GM12878 (cell line): ENCODE results near the gene GSK3A. TPM values are rescaled to one million over a fixed set of nuclear protein-coding genes. Genes with fewer than 3 reads are reported as not detected.

Source experiments
- ATAC-seq: fragments of 200-7000 bp; cut with Tn5 transposase; 3 replicates; pipeline ENCODE4 v1.9.1; 2020; ENCODE audit warnings: mild to moderate bottlenecking, moderate library complexity
- BruUV-seq: library from RNA; stranded (reverse); fragments of 400-500 nt; replicated peaks from 2 replicates; lab custom pipeline; 2021; lab: Mats Ljungman, UMichigan
- CTCF ChIA-PET: fragments of 300-600 bp; sonication (Branson Sonifier 250); formaldehyde crosslinking; extraction: SDS; loops from one replicate; lab custom pipeline; 2021; ENCODE audit warnings: inconsistent platforms; lab: Yijun Ruan, JAX
- POLR2A ChIA-PET: fragments of 350-600 bp; formaldehyde crosslinking; extraction: SDS; loops from one replicate; lab custom pipeline; 2021; ENCODE audit warnings: inconsistent platforms; lab: Charles Lee
- RAD21 ChIA-PET: fragments of 300-600 bp; sonication (Branson Sonifier 250); formaldehyde crosslinking; loops from one replicate; lab custom pipeline; 2023; ENCODE audit warnings: antibody characterized with exemption; ENCODE audit not compliant: unreplicated experiment; lab: Charles Lee
- SMC1A ChIA-PET: fragments of 300-600 bp; sonication (Branson Sonifier 250); formaldehyde crosslinking; loops from one replicate; lab custom pipeline; 2023; ENCODE audit not compliant: unreplicated experiment, uncharacterized antibody; lab: Charles Lee
- DNase-seq: peaks from one replicate; pipeline ENCODE4 v3.0.0-alpha.2; 2011; ENCODE audit warnings: low read depth, low spot score
- FAIRE-seq: peaks from 3 replicates; lab custom pipeline; 2011; peaks lifted over from hg19 to GRCh38; lab: Jason Lieb, UNC
- H2AFZ ChIP-seq: 2 replicates; pipeline ENCODE4 v1.6.0; 2011; ENCODE audit warnings: low read depth, low read length, control low read depth; ENCODE audit not compliant: control insufficient read depth
- H3K27ac ChIP-seq: 2 replicates; pipeline ENCODE4 v1.5.1; 2011; ENCODE audit warnings: control low read depth; ENCODE audit not compliant: control insufficient read depth, insufficient read depth
- H3K27me3 ChIP-seq, 2 experiments: replicated peaks in 1 of 2; 2 replicates each; pipeline versions ENCODE4 v1.6.0 to v1.6.1; 2011; ENCODE audit warnings: low read length in 1 of 2; ENCODE audit not compliant: control insufficient read depth in 2 of 2, insufficient read depth in 2 of 2
- H3K36me3 ChIP-seq, 2 experiments: 2 replicates each; pipeline ENCODE4 v1.5.1; 2011; ENCODE audit warnings: low read length in 1 of 2; ENCODE audit not compliant: control insufficient read depth in 2 of 2, insufficient read depth in 2 of 2
- H3K4me1 ChIP-seq: 2 replicates; pipeline ENCODE4 v1.6.1; 2011; ENCODE audit warnings: mild to moderate bottlenecking, low read length, moderate library complexity, mixed read lengths; ENCODE audit not compliant: control insufficient read depth, insufficient read depth
- H3K4me2 ChIP-seq: 2 replicates; pipeline ENCODE4 v1.6.0; 2011; ENCODE audit warnings: control low read depth; ENCODE audit not compliant: control insufficient read depth, insufficient read depth
- H3K4me3 ChIP-seq: fragments of 200-600 bp; sonication (generic); 2 replicates; pipeline ENCODE4 v1.5.1; 2016
- H3K79me2 ChIP-seq: 2 replicates; pipeline ENCODE4 v1.6.0; 2011; ENCODE audit warnings: low read length; ENCODE audit not compliant: control insufficient read depth, insufficient read depth
- H3K9ac ChIP-seq: 2 replicates; pipeline ENCODE4 v1.8.0; 2011; ENCODE audit warnings: low read length, control low read depth, mixed read lengths; ENCODE audit not compliant: control insufficient read depth, insufficient read depth
- H3K9me3 ChIP-seq: replicated peaks from 3 replicates; pipeline ENCODE4 v1.5.1; 2011; ENCODE audit warnings: mild to moderate bottlenecking, low read length; ENCODE audit not compliant: control insufficient read depth, insufficient read depth
- H4K20me1 ChIP-seq: 2 replicates; pipeline ENCODE4 v1.6.0; 2011; ENCODE audit not compliant: control insufficient read depth, insufficient read depth
- BACH1 ChIP-seq: fragments of 450-650 bp; IDR thresholded peaks from 2 replicates; pipeline ENCODE4 v1.6.1; 2017; ENCODE audit warnings: mild to moderate bottlenecking, borderline replicate concordance
- BCL11A ChIP-seq: IDR thresholded peaks from 2 replicates; pipeline ENCODE4 v1.6.1; 2011; ENCODE audit warnings: low read depth, low read length
- BMI1 ChIP-seq: fragments of 450-650 bp; IDR thresholded peaks from 2 replicates; pipeline ENCODE4 v1.6.1; 2016; ENCODE audit warnings: mild to moderate bottlenecking, moderate library complexity, borderline replicate concordance
- CREM ChIP-seq: IDR thresholded peaks from 2 replicates; pipeline ENCODE4 v1.6.1; 2014; ENCODE audit warnings: antibody characterized with exemption, low read depth
- FOXK2 ChIP-seq: fragments of 450-650 bp; IDR thresholded peaks from 2 replicates; pipeline ENCODE4 v1.6.1; 2017; ENCODE audit warnings: mild to moderate bottlenecking, moderate library complexity
- KAT2A ChIP-seq: conservative IDR thresholded peaks from 2 replicates; pipeline ENCODE4 v1.6.1; 2011; ENCODE audit warnings: low read depth, low read length; ENCODE audit not compliant: control insufficient read depth
- MTA2 ChIP-seq: fragments of 450-650 bp; IDR thresholded peaks from 2 replicates; pipeline ENCODE4 v1.6.1; 2016; ENCODE audit warnings: low read depth, mild to moderate bottlenecking, moderate library complexity
- NFYA ChIP-seq: IDR thresholded peaks from 2 replicates; pipeline ENCODE4 v1.6.1; 2011; ENCODE audit warnings: low read depth, mild to moderate bottlenecking, low read length, improper control_type of control experiment, borderline replicate concordance
- RBBP5 ChIP-seq: fragments of 200-600 bp; sonication (generic); conservative IDR thresholded peaks from 2 replicates; pipeline ENCODE4 v1.6.1; 2016
- WGBS: methylation state at CpG from one replicate; pipeline ENCODE4 v1.1.6; 2016; ENCODE audit warnings: low lambda C conversion rate; ENCODE audit not compliant: insufficient replicate concordance, insufficient coverage; ENCODE audit errors: missing lambda C conversion rate; 5-methylcytosine and 5-hydroxymethylcytosine counted together
- in situ Hi-C: fragments of 300-500 bp; cut with MboI; formaldehyde crosslinking; loops from 9 replicates; pipeline ENCODE4 v1.14.3; 2018; ENCODE audit warnings: mixed read lengths
- intact Hi-C: fragments of 100-400 bp; cut with micrococcal nuclease; formaldehyde crosslinking; loops from one replicate; pipeline ENCODE4 v1.14.2; 2022; ENCODE audit not compliant: unreplicated experiment
- polyA plus RNA-seq, 11 experiments: library from polyadenylated mRNA; depleted of rRNA in 4 of 11; unstranded in 6 of 11; stranded (reverse) in 5 of 11; fragments of >200 nt; fragmentation: Nextera tagmentation in 4 of 11; fragmentation: Illumina TruSeq in 1 of 11; extraction: Ambion mirVana in 4 of 11; extraction: Trizol in 1 of 11; gene quantifications; 1 replicate in 1 of 11; 2 replicates in 10 of 11; pipeline versions ENCODE4 v1.2.1 to v1.2.3, GENCODE V29; 2011 to 2016; ENCODE audit warnings: inconsistent platforms in 2 of 11, missing spikeins in 2 of 11, low read depth in 1 of 11
- total RNA-seq, 4 experiments: library from RNA; depleted of rRNA in 3 of 4; stranded (reverse); fragments of >200 nt in 3 of 4; fragmentation: Illumina TruSeq in 1 of 4; extraction: Trizol in 1 of 4; gene quantifications; 2 replicates each; pipeline versions ENCODE4 v1.2.1 to v1.2.3, GENCODE V29; 2013 to 2021
- TF ChIP-seq, protein P1 (sequence below): fragments of 450-650 bp; IDR thresholded peaks from 2 replicates; pipeline ENCODE4 v1.6.1; 2017; ENCODE audit warnings: low read depth, mild to moderate bottlenecking, moderate library complexity
- TF ChIP-seq, protein P2 (sequence below): fragments of 450-650 bp; IDR thresholded peaks from 2 replicates; pipeline ENCODE4 v1.6.1; 2014; ENCODE audit warnings: mild to moderate bottlenecking
- TF ChIP-seq, protein P3 (sequence below): fragments of 450-650 bp; IDR thresholded peaks from 2 replicates; pipeline ENCODE4 v1.6.1; 2017; ENCODE audit warnings: borderline replicate concordance
- TF ChIP-seq, protein P4 (sequence below): IDR thresholded peaks from 2 replicates; pipeline ENCODE4 v1.6.1; 2012; ENCODE audit warnings: low read length, inconsistent platforms
- TF ChIP-seq, protein P5 (sequence below): fragments of 450-650 bp; conservative IDR thresholded peaks from 2 replicates; pipeline ENCODE4 v1.6.1; 2017; ENCODE audit warnings: mild to moderate bottlenecking, moderate library complexity
- TF ChIP-seq, protein P6 (sequence below): IDR thresholded peaks from 2 replicates; pipeline ENCODE4 v1.6.1; 2011; ENCODE audit warnings: mild to moderate bottlenecking, low read depth, low read length, moderate library complexity; ENCODE audit not compliant: insufficient replicate concordance
- TF ChIP-seq, protein P7 (sequence below): IDR thresholded peaks from 2 replicates; pipeline ENCODE4 v1.6.1; 2011; ENCODE audit warnings: low read depth, mild to moderate bottlenecking, low read length, moderate library complexity, borderline replicate concordance; ENCODE audit errors: extremely low read depth

The GSK3A gene
- total and polyA plus RNA-seq, 10 of the 15 experiments (the other 5 are each of a cell fraction or from before 2014, with no cell fraction given): 1.00 to 47.9 (median 15.2) TPM

DNA sequence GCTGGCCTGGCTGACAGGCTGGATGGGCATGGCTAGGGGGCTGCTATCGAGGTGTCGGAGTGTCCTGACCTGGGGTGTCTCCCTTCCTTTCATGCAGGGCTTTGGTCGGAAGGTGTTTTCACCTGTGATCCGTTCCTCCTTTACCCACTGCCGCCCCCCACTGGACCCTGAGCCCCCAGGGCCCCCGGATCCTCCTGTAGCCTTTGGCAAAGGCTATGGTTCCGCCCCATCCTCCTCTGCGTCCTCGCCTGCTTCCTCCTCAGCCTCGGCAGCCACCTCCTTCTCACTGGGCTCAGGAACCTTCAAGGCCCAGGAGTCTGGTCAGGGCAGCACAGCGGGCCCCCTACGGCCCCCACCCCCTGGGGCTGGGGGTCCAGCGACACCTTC lies 47.7 kb upstream of the GSK3A start:
- ATAC-seq: no peak
- FAIRE-seq: no peak
- in situ Hi-C loops (no loop called here), intact Hi-C loops (no loop called here)
- POLR2A ChIA-PET: no interaction called here
- RAD21 ChIA-PET: no interaction called here
- H3K4me1 ChIP-seq: peaks cover 12% of the 10 kb centered on the region
- H3K4me2 ChIP-seq: no peak overlapping the region
- H3K9ac ChIP-seq: no peak overlapping the region
- H3K27ac ChIP-seq: no peak overlapping the region
- no peaks in the 10 kb centered on the region; the same call in 1 of the 2 replicates for H4K20me1 ChIP-seq
- no TSS peak for BruUV-seq
- CTCF ChIA-PET: no interaction called here
- H3K27me3 ChIP-seq: no peaks in the 10 kb centered on the region
- H2AFZ ChIP-seq: no peak overlapping the region
- WGBS: 82% methylated on average over 10 of the region's 13 CpGs
- DNase-seq: no peak
- no peaks in the 10 kb centered on the region for H3K9me3 ChIP-seq
- no peak overlapping the region for H3K4me3 ChIP-seq
- H3K36me3 ChIP-seq: peaks cover 22 to 33% of the 10 kb centered on the region in 2 experiments
- H3K79me2 ChIP-seq: peaks cover 12% of the 10 kb centered on the region
- SMC1A ChIA-PET: no interaction called here
- TF ChIP-seq BMI1 (no peak), KAT2A (no peak), MTA2 (no peak), CREM (no peak), BCL11A (no peak), BACH1 (no peak), NFYA (no peak), FOXK2 (no peak), RBBP5 (no peak)
- TF ChIP-seq, protein P1, sequence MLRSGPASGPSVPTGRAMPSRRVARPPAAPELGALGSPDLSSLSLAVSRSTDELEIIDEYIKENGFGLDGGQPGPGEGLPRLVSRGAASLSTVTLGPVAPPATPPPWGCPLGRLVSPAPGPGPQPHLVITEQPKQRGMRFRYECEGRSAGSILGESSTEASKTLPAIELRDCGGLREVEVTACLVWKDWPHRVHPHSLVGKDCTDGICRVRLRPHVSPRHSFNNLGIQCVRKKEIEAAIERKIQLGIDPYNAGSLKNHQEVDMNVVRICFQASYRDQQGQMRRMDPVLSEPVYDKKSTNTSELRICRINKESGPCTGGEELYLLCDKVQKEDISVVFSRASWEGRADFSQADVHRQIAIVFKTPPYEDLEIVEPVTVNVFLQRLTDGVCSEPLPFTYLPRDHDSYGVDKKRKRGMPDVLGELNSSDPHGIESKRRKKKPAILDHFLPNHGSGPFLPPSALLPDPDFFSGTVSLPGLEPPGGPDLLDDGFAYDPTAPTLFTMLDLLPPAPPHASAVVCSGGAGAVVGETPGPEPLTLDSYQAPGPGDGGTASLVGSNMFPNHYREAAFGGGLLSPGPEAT: no peak
- TF ChIP-seq, protein P2, sequence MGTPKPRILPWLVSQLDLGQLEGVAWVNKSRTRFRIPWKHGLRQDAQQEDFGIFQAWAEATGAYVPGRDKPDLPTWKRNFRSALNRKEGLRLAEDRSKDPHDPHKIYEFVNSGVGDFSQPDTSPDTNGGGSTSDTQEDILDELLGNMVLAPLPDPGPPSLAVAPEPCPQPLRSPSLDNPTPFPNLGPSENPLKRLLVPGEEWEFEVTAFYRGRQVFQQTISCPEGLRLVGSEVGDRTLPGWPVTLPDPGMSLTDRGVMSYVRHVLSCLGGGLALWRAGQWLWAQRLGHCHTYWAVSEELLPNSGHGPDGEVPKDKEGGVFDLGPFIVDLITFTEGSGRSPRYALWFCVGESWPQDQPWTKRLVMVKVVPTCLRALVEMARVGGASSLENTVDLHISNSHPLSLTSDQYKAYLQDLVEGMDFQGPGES: no peak
- TF ChIP-seq, protein P3, sequence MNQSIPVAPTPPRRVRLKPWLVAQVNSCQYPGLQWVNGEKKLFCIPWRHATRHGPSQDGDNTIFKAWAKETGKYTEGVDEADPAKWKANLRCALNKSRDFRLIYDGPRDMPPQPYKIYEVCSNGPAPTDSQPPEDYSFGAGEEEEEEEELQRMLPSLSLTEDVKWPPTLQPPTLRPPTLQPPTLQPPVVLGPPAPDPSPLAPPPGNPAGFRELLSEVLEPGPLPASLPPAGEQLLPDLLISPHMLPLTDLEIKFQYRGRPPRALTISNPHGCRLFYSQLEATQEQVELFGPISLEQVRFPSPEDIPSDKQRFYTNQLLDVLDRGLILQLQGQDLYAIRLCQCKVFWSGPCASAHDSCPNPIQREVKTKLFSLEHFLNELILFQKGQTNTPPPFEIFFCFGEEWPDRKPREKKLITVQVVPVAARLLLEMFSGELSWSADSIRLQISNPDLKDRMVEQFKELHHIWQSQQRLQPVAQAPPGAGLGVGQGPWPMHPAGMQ: no peak
- TF ChIP-seq, protein P4, sequence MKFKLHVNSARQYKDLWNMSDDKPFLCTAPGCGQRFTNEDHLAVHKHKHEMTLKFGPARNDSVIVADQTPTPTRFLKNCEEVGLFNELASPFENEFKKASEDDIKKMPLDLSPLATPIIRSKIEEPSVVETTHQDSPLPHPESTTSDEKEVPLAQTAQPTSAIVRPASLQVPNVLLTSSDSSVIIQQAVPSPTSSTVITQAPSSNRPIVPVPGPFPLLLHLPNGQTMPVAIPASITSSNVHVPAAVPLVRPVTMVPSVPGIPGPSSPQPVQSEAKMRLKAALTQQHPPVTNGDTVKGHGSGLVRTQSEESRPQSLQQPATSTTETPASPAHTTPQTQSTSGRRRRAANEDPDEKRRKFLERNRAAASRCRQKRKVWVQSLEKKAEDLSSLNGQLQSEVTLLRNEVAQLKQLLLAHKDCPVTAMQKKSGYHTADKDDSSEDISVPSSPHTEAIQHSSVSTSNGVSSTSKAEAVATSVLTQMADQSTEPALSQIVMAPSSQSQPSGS: no peak
- TF ChIP-seq, protein P5, sequence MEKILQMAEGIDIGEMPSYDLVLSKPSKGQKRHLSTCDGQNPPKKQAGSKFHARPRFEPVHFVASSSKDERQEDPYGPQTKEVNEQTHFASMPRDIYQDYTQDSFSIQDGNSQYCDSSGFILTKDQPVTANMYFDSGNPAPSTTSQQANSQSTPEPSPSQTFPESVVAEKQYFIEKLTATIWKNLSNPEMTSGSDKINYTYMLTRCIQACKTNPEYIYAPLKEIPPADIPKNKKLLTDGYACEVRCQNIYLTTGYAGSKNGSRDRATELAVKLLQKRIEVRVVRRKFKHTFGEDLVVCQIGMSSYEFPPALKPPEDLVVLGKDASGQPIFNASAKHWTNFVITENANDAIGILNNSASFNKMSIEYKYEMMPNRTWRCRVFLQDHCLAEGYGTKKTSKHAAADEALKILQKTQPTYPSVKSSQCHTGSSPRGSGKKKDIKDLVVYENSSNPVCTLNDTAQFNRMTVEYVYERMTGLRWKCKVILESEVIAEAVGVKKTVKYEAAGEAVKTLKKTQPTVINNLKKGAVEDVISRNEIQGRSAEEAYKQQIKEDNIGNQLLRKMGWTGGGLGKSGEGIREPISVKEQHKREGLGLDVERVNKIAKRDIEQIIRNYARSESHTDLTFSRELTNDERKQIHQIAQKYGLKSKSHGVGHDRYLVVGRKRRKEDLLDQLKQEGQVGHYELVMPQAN: no peak
- TF ChIP-seq, protein P6, sequence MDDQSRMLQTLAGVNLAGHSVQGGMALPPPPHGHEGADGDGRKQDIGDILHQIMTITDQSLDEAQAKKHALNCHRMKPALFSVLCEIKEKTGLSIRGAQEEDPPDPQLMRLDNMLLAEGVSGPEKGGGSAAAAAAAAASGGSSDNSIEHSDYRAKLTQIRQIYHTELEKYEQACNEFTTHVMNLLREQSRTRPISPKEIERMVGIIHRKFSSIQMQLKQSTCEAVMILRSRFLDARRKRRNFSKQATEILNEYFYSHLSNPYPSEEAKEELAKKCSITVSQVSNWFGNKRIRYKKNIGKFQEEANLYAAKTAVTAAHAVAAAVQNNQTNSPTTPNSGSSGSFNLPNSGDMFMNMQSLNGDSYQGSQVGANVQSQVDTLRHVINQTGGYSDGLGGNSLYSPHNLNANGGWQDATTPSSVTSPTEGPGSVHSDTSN: no peak
- TF ChIP-seq, protein P7, sequence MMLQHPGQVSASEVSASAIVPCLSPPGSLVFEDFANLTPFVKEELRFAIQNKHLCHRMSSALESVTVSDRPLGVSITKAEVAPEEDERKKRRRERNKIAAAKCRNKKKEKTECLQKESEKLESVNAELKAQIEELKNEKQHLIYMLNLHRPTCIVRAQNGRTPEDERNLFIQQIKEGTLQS: no peak
